ENCODE measurements around the gene PPP6R3. TPM values are rescaled to one million over a fixed set of nuclear protein-coding genes. Genes with fewer than 3 reads are reported as not detected.
"Not testable (repeated sequence)": the region's sequence is repeated elsewhere in the genome, so short reads cannot be mapped to it uniquely, and the experiment has no call there.

Gene PPP6R3
- total RNA-seq, 4 donors from 2014 or later = 238 to 334 (median 268) TPM

- WGBS, 2 donors = 65 to 67% methylated on average over 1 to 6 of the region's 6 CpGs
These were observed 16.0 kb upstream of the PPP6R3 start for GRCh38 chr11:68444566-68444965.

GRCh38 chr11:68445531-68446035 lies 15.0 kb upstream of the PPP6R3 start:
- H3K36me3 ChIP-seq = peaks cover 0 to 14% of the 10 kb centered on the region in 2 donors
- no peaks in the 10 kb centered on the region for H3K9me3 ChIP-seq
- WGBS, 2 donors = 86 to 94% methylated on average over 8 of the region's 11 CpGs
- H3K4me3 ChIP-seq (replicated peaks in 1 of 3) = no peak overlapping the region
- no peak overlapping the region for H3K27ac ChIP-seq
- peaks cover 0 to 7% of the 10 kb centered on the region in 2 donors for H3K4me1 ChIP-seq
- TF ChIP-seq CTCF (IDR thresholded peaks at IDR 0.05) = no peak
- TF ChIP-seq POLR2A (IDR thresholded peaks at IDR 0.05) = no peak
- intact Hi-C loops (cut with DNase I) = loop anchor here (2.0 kb wide), 1 partner anchor 187 kb away; no protein-coding TSS in a partner anchor
- no peaks in the 10 kb centered on the region for H3K27me3 ChIP-seq
- no peak for DNase-seq

More at GRCh38 chr11:68444566-68444965, 16.0 kb upstream of the PPP6R3 start:
- no peak overlapping the region for H3K27ac ChIP-seq
- DNase-seq = no peak
- intact Hi-C loops (cut with DNase I) = no loop called here
- TF ChIP-seq POLR2A (IDR thresholded peaks at IDR 0.05) = no peak
- no peak for TF ChIP-seq CTCF (IDR thresholded peaks at IDR 0.05)
- H3K36me3 ChIP-seq = peaks cover 0 to 19% of the 10 kb centered on the region in 2 donors
- H3K9me3 ChIP-seq = no peaks in the 10 kb centered on the region
- no peak overlapping the region for H3K4me3 ChIP-seq (replicated peaks in 1 of 3)
- no peaks in the 10 kb centered on the region for H3K27me3 ChIP-seq
- H3K4me1 ChIP-seq = peaks cover 0 to 7% of the 10 kb centered on the region in 2 donors

- intact Hi-C loops (cut with DNase I) = loop anchor here (2.0 kb wide), 1 partner anchor 187 kb away; no protein-coding TSS in a partner anchor
- 92 to 94% methylated on average over 12 to 16 of the region's 18 CpGs for WGBS, 2 donors
- TF ChIP-seq POLR2A (IDR thresholded peaks at IDR 0.05) = no peak
- no peak for TF ChIP-seq CTCF (IDR thresholded peaks at IDR 0.05)
- Histone ChIP-seq H3K36me3 (peaks cover 0 to 13% of the 10 kb centered on the region in 2 donors), H3K4me3 (replicated peaks in 1 of 3) (no peak overlapping the region), H3K4me1 (peaks cover 0 to 6% of the 10 kb centered on the region in 2 donors), H3K27me3 (no peaks in the 10 kb centered on the region), H3K27ac (no peak overlapping the region), H3K9me3 (no peaks in the 10 kb centered on the region)
- no peak for DNase-seq
These were observed 14.4 kb upstream of the PPP6R3 start for GRCh38 chr11:68446046-68446725.

GRCh38 chr11:68447015-68447801 lies 13.3 kb upstream of the PPP6R3 start:
- H3K9me3 ChIP-seq = no peaks in the 10 kb centered on the region
- no peaks in the 10 kb centered on the region for H3K4me1 ChIP-seq
- H3K4me3 ChIP-seq (replicated peaks in 1 of 3) = no peak overlapping the region
- peak; percentile 73 to 76 for DNase-seq
- TF ChIP-seq CTCF (IDR thresholded peaks at IDR 0.05) = peak; percentile 80 to 100 (median 92)
- TF ChIP-seq POLR2A (IDR thresholded peaks at IDR 0.05) = no peak
- H3K27me3 ChIP-seq = no peaks in the 10 kb centered on the region
- WGBS, 2 donors = 43 to 53% methylated on average over 17 to 20 of the region's 25 CpGs
- peaks cover 0 to 11% of the 10 kb centered on the region in 2 donors for H3K36me3 ChIP-seq
- intact Hi-C loops (cut with DNase I) = loop anchor here (2.0 kb wide), 1 partner anchor 188 kb away; no protein-coding TSS in a partner anchor
- H3K27ac ChIP-seq = no peak overlapping the region

- WGBS, 2 donors = 78 to 83% methylated on average over 6 of the region's 6 CpGs
- H3K4me1 ChIP-seq; DNase-seq; H3K9me3 ChIP-seq; H3K27ac ChIP-seq; H3K4me3 ChIP-seq (replicated peaks in 1 of 3); H3K27me3 ChIP-seq; H3K36me3 ChIP-seq: not testable (repeated sequence)
- intact Hi-C loops (cut with DNase I) = loop anchor here (2.0 kb wide), 1 partner anchor 189 kb away; no protein-coding TSS in a partner anchor
These were observed 12.6 kb upstream of the PPP6R3 start for GRCh38 chr11:68447914-68448313.

Data from thyroid gland (tissue), 4 donors.